HepG2 (cell line): Measurements from ENCODE around the gene USP2. TPM values are rescaled to one million over a fixed set of nuclear protein-coding genes. Genes with fewer than 3 reads are reported as not detected.
A peak's percentile ranks its signal among the peaks of the same experiment; 100 is the strongest.

ENCODE experiments used
- ATAD3A ChIP-seq: sonication (generic); formaldehyde crosslinking; IDR thresholded peaks from 2 replicates; pipeline ENCODE4 v1.4.0; 2020; ENCODE audit warnings: missing genetic modification reagents
- CEBPG ChIP-seq: IDR thresholded peaks from 2 replicates; pipeline ENCODE4 v1.6.1; 2016
- CHD2 ChIP-seq: IDR thresholded peaks from 2 replicates; pipeline ENCODE4 v1.6.1; 2011; ENCODE audit warnings: low read depth, low read length, improper control_type of control experiment
- DR1 ChIP-seq: sonication (generic); formaldehyde crosslinking; IDR thresholded peaks from 2 replicates; pipeline ENCODE4 v1.8.0; 2021; ENCODE audit warnings: mild to moderate bottlenecking, missing genetic modification reagents, inconsistent platforms
- GMEB1 ChIP-seq: sonication (generic); formaldehyde crosslinking; IDR thresholded peaks from 2 replicates; pipeline ENCODE4 v1.5.1; 2020; ENCODE audit warnings: missing genetic modification reagents, mild to moderate bottlenecking, borderline replicate concordance
- HOXA5 ChIP-seq: sonication (generic); formaldehyde crosslinking; IDR thresholded peaks from 2 replicates; pipeline ENCODE4 v1.4.0; 2020; ENCODE audit warnings: missing genetic modification reagents
- HOXA9 ChIP-seq: sonication (generic); formaldehyde crosslinking; IDR thresholded peaks from 2 replicates; pipeline ENCODE4 v1.8.1; 2022; ENCODE audit warnings: missing genetic modification reagents, mild to moderate bottlenecking, moderate library complexity, borderline replicate concordance
- KDM5A ChIP-seq: fragments of 200-600 bp; sonication (generic); IDR thresholded peaks from 2 replicates; pipeline ENCODE4 v1.7.0; 2018; ENCODE audit warnings: antibody characterized with exemption, mild to moderate bottlenecking, low read length, borderline replicate concordance
- KLF12 ChIP-seq: sonication (generic); formaldehyde crosslinking; IDR thresholded peaks from 2 replicates; pipeline ENCODE4 v1.4.0; 2020; ENCODE audit warnings: missing genetic modification reagents, borderline replicate concordance
- KLF15 ChIP-seq: sonication (generic); formaldehyde crosslinking; IDR thresholded peaks from 2 replicates; pipeline ENCODE4 v1.8.1; 2023; ENCODE audit warnings: borderline replicate concordance, mild to moderate bottlenecking, inconsistent platforms, missing genetic modification reagents, mixed read lengths
- MATR3 ChIP-seq: sonication (generic); formaldehyde crosslinking; IDR thresholded peaks from 2 replicates; pipeline ENCODE4 v1.4.0; 2020; ENCODE audit warnings: missing genetic modification reagents
- ZBTB8A ChIP-seq: sonication (generic); formaldehyde crosslinking; IDR thresholded peaks from 2 replicates; pipeline ENCODE4 v1.4.0; 2020; ENCODE audit warnings: mild to moderate bottlenecking, low read depth, missing genetic modification reagents, borderline replicate concordance
- ZC3H13 ChIP-seq: sonication (generic); formaldehyde crosslinking; IDR thresholded peaks from 2 replicates; pipeline ENCODE4 v1.8.1; 2023; ENCODE audit warnings: mild to moderate bottlenecking, missing genetic modification reagents, moderate library complexity
- ZFX ChIP-seq: sonication (generic); formaldehyde crosslinking; IDR thresholded peaks from 2 replicates; pipeline ENCODE4 v1.4.0; 2020; ENCODE audit warnings: mild to moderate bottlenecking, low read depth, missing genetic modification reagents, moderate library complexity
- ZNF160 ChIP-seq: sonication (generic); formaldehyde crosslinking; IDR thresholded peaks from 2 replicates; pipeline ENCODE4 v1.8.0; 2022; ENCODE audit warnings: mild to moderate bottlenecking, inconsistent platforms, missing genetic modification reagents
- ZNF263 ChIP-seq: sonication (generic); formaldehyde crosslinking; IDR thresholded peaks from 2 replicates; pipeline ENCODE4 v1.4.0; 2020; ENCODE audit warnings: missing genetic modification reagents
- ZNF451 ChIP-seq: sonication (generic); formaldehyde crosslinking; IDR thresholded peaks from 2 replicates; pipeline ENCODE4 v1.5.0; 2020; ENCODE audit warnings: mild to moderate bottlenecking, missing genetic modification reagents
- ZNF468 ChIP-seq: sonication (generic); formaldehyde crosslinking; IDR thresholded peaks from 2 replicates; pipeline ENCODE4 v1.8.0; 2022; ENCODE audit warnings: mild to moderate bottlenecking, moderate library complexity, missing genetic modification reagents
- ZNF605 ChIP-seq: sonication (generic); formaldehyde crosslinking; IDR thresholded peaks from 2 replicates; pipeline ENCODE4 v1.8.0; 2022; ENCODE audit warnings: mild to moderate bottlenecking, missing genetic modification reagents
- ZNF644 ChIP-seq: IDR thresholded peaks from 2 replicates; pipeline ENCODE4 v1.6.1; 2016; ENCODE audit warnings: low read depth
- ZNF766 ChIP-seq: sonication (generic); formaldehyde crosslinking; IDR thresholded peaks from 2 replicates; pipeline ENCODE4 v1.5.0; 2020; ENCODE audit warnings: missing genetic modification reagents, borderline replicate concordance
- ZNF781 ChIP-seq: sonication (generic); formaldehyde crosslinking; IDR thresholded peaks from 2 replicates; pipeline ENCODE4 v1.5.1; 2020; ENCODE audit warnings: borderline replicate concordance, mild to moderate bottlenecking, missing genetic modification reagents; ENCODE audit errors: not compliant biosample characterization
- ZNF782 ChIP-seq: sonication (generic); formaldehyde crosslinking; IDR thresholded peaks from 2 replicates; pipeline ENCODE4 v1.4.0; 2020; ENCODE audit warnings: missing genetic modification reagents, mild to moderate bottlenecking, borderline replicate concordance
- ZNF790 ChIP-seq: sonication (generic); formaldehyde crosslinking; IDR thresholded peaks from 2 replicates; pipeline ENCODE4 v1.8.0; 2022; ENCODE audit warnings: missing genetic modification reagents, mild to moderate bottlenecking, borderline replicate concordance
- ZSCAN20 ChIP-seq: sonication (generic); formaldehyde crosslinking; IDR thresholded peaks from 2 replicates; pipeline ENCODE4 v1.4.0; 2020; ENCODE audit warnings: missing genetic modification reagents, mild to moderate bottlenecking, borderline replicate concordance
- polyA plus RNA-seq, 8 experiments: library from polyadenylated mRNA; depleted of rRNA in 3 of 8; stranded (reverse) in 7 of 8; unstranded in 1 of 8; fragments of >200 nt; fragmentation: Illumina TruSeq in 4 of 8; extraction: Trizol in 4 of 8; gene quantifications; 2 replicates each; pipeline versions ENCODE4 v1.2.1 to v1.2.3, GENCODE V29; 2011 to 2016; ENCODE audit warnings: low read depth in 4 of 8, missing spikeins in 1 of 8, mixed read lengths in 1 of 8; ENCODE audit not compliant: insufficient read depth in 1 of 8
- total RNA-seq, 5 experiments: library from RNA; depleted of rRNA; stranded (reverse); fragments of >200 nt; fragmentation: Illumina TruSeq; extraction: Trizol; gene quantifications; 2 replicates each; pipeline ENCODE4 v1.2.3, GENCODE V29; 2016; ENCODE audit warnings: low read depth in 1 of 5
- TF ChIP-seq, protein P1 (sequence below): sonication (generic); formaldehyde crosslinking; IDR thresholded peaks from 2 replicates; pipeline ENCODE4 v1.4.0; 2020; ENCODE audit warnings: mild to moderate bottlenecking, missing genetic modification reagents, borderline replicate concordance

Gene USP2
- total and polyA plus RNA-seq, 2 of the 13 experiments (the other 11 are each of a cell fraction or from before 2014, with no cell fraction given), result 2.5 to 6.0 TPM

- TF ChIP-seq, protein P1, sequence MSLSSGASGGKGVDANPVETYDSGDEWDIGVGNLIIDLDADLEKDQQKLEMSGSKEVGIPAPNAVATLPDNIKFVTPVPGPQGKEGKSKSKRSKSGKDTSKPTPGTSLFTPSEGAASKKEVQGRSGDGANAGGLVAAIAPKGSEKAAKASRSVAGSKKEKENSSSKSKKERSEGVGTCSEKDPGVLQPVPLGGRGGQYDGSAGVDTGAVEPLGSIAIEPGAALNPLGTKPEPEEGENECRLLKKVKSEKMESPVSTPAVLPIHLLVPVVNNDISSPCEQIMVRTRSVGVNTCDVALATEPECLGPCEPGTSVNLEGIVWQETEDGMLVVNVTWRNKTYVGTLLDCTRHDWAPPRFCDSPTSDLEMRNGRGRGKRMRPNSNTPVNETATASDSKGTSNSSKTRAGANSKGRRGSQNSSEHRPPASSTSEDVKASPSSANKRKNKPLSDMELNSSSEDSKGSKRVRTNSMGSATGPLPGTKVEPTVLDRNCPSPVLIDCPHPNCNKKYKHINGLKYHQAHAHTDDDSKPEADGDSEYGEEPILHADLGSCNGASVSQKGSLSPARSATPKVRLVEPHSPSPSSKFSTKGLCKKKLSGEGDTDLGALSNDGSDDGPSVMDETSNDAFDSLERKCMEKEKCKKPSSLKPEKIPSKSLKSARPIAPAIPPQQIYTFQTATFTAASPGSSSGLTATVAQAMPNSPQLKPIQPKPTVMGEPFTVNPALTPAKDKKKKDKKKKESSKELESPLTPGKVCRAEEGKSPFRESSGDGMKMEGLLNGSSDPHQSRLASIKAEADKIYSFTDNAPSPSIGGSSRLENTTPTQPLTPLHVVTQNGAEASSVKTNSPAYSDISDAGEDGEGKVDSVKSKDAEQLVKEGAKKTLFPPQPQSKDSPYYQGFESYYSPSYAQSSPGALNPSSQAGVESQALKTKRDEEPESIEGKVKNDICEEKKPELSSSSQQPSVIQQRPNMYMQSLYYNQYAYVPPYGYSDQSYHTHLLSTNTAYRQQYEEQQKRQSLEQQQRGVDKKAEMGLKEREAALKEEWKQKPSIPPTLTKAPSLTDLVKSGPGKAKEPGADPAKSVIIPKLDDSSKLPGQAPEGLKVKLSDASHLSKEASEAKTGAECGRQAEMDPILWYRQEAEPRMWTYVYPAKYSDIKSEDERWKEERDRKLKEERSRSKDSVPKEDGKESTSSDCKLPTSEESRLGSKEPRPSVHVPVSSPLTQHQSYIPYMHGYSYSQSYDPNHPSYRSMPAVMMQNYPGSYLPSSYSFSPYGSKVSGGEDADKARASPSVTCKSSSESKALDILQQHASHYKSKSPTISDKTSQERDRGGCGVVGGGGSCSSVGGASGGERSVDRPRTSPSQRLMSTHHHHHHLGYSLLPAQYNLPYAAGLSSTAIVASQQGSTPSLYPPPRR, result no peak
- TF ChIP-seq ZSCAN20 (CRISPR knock-in tag), result no peak
- no peak for TF ChIP-seq KLF15 (CRISPR knock-in tag)
- no peak for TF ChIP-seq DR1
- no peak for TF ChIP-seq ZNF451 (CRISPR knock-in tag)
- TF ChIP-seq KDM5A, result no peak
- TF ChIP-seq HOXA5 (CRISPR knock-in tag), result no peak
- no peak for TF ChIP-seq ZNF781
- no peak for TF ChIP-seq ZNF766 (CRISPR knock-in tag)
- no peak for TF ChIP-seq CEBPG (CRISPR knock-in tag)
- TF ChIP-seq ATAD3A (CRISPR knock-in tag), result no peak
- peak; percentile 37 for TF ChIP-seq ZFX (CRISPR knock-in tag)
- TF ChIP-seq ZNF468, result 0 out of 2 replicates have a peak, but pooled peaks have one; percentile 51
- TF ChIP-seq ZNF263, result no peak
- 0 out of 2 replicates have a peak, but pooled peaks have one; percentile 39 for TF ChIP-seq ZNF644
- TF ChIP-seq CHD2, result no peak
- no peak for TF ChIP-seq ZBTB8A (CRISPR knock-in tag)
- no peak for TF ChIP-seq HOXA9 (CRISPR knock-in tag)
- no peak for TF ChIP-seq MATR3
- no peak for TF ChIP-seq ZNF790 (CRISPR knock-in tag)
- no peak for TF ChIP-seq ZNF605 (CRISPR knock-in tag)
- no peak for TF ChIP-seq GMEB1 (CRISPR knock-in tag)
- TF ChIP-seq ZC3H13, result no peak
- no peak for TF ChIP-seq ZNF160 (CRISPR knock-in tag)
- TF ChIP-seq ZNF782 (CRISPR knock-in tag), result peak; percentile 5; the same call in 1 of the 2 replicates
- TF ChIP-seq KLF12 (CRISPR knock-in tag), result no peak
Observed at GRCh38 chr11:119380160-119380826, 1.2 kb downstream of the USP2 start (continued).
